ENCODE results near the gene KHDC1.
"Not testable (repeated sequence)": the region's sequence is repeated elsewhere in the genome, so short reads cannot be mapped to it uniquely, and the experiment has no call there.

Gene KHDC1

GRCh38 chr6:73248192-73248903 is 14.6 kb downstream of the KHDC1 start:
- DNase-seq: no peak

- no peak for DNase-seq
Measured at GRCh38 chr6:73242001-73242400, 21.0 kb downstream of the KHDC1 start.

- no peak for DNase-seq
Measured at GRCh38 chr6:73240730-73241129, 22.3 kb downstream of the KHDC1 start.

- DNase-seq: no peak
Measured at GRCh38 chr6:73236144-73236750, 26.7 kb downstream of the KHDC1 start.

GRCh38 chr6:73234733-73235132 is 28.3 kb downstream of the KHDC1 start:
- DNase-seq: no peak

- DNase-seq: not testable (repeated sequence)
Measured at GRCh38 chr6:73233971-73234370, 29.0 kb downstream of the KHDC1 start.

GRCh38 chr6:73233048-73233447 is 29.9 kb downstream of the KHDC1 start:
- DNase-seq: no peak

GRCh38 chr6:73231986-73232391 is 31.0 kb downstream of the KHDC1 start:
- DNase-seq: no peak

- no peak for DNase-seq
Measured at GRCh38 chr6:73227606-73228255, 35.3 kb downstream of the KHDC1 start.

GRCh38 chr6:73225396-73225795 is 37.6 kb downstream of the KHDC1 start, which contains the start of gene KHDC1L:
KHDC1L (minus strand) TSS chr6:73225496; CDS start chr6:73225408, 88 bp downstream.
- DNase-seq: no peak

- no peak for DNase-seq
Measured at GRCh38 chr6:73216859-73217258, 46.1 kb downstream of the KHDC1 start.

- no peak for DNase-seq
Measured at GRCh38 chr6:73209117-73209516, 53.9 kb downstream of the KHDC1 start.

- no peak for DNase-seq
Measured at GRCh38 chr6:73207221-73207837, 55.7 kb downstream of the KHDC1 start.

GRCh38 chr6:73204252-73204651 is 58.7 kb downstream of the KHDC1 start:
- no peak for DNase-seq

GRCh38 chr6:73203098-73203497 is 59.9 kb downstream of the KHDC1 start:
- no peak for DNase-seq

- DNase-seq: no peak
Measured at GRCh38 chr6:73200735-73201134, 62.3 kb downstream of the KHDC1 start.

GRCh38 chr6:73200247-73200646 is 62.7 kb downstream of the KHDC1 start:
- no peak for DNase-seq

- DNase-seq: no peak
Measured at GRCh38 chr6:73194744-73195143, 68.3 kb downstream of the KHDC1 start.

GRCh38 chr6:73193302-73193701 is 69.7 kb downstream of the KHDC1 start:
- DNase-seq: not testable (repeated sequence)
